Endothelial cell of umbilical vein (primary cell): Measurements from ENCODE around the gene RIPOR3. TPM values are rescaled to one million over a fixed set of nuclear protein-coding genes. Genes with fewer than 3 reads are reported as not detected.

Experiments used
- BruUV-seq: library from RNA; stranded (reverse); fragments of 400-500 nt; replicated peaks from 2 replicates; lab custom pipeline; 2021; lab: Mats Ljungman, UMichigan
- CTCF ChIA-PET: fragments of 300-600, 350-600 bp; sonication (Branson Sonifier 250); formaldehyde crosslinking; loops from one replicate; lab custom pipeline; 2021; ENCODE audit warnings: antibody characterized with exemption, inconsistent platforms; lab: Charles Lee
- POLR2A ChIA-PET: fragments of 300-600, 350-600 bp; sonication (Branson Sonifier 250); formaldehyde crosslinking; loops from one replicate; lab custom pipeline; 2021; ENCODE audit warnings: antibody characterized with exemption, inconsistent platforms; lab: Charles Lee
- DNase-seq: peaks from one replicate; pipeline ENCODE4 v3.0.0-alpha.2; 2011; ENCODE audit warnings: low read depth, low spot score
- FAIRE-seq: peaks from 2 replicates; lab custom pipeline; 2011; peaks lifted over from hg19 to GRCh38; lab: Jason Lieb, UNC
- H2AFZ ChIP-seq: 2 replicates; pipeline ENCODE4 v1.6.0; 2012; ENCODE audit warnings: low read depth, low read length, control low read depth, inconsistent platforms
- H3K27ac ChIP-seq: 2 replicates; pipeline ENCODE4 v1.5.1; 2011; ENCODE audit warnings: low read depth, mild to moderate bottlenecking, control low read depth, low read length, moderate library complexity; ENCODE audit not compliant: insufficient read depth
- H3K27me3 ChIP-seq, 2 experiments: 2 replicates each; pipeline versions ENCODE4 v1.6.0 to v1.6.1; 2011; ENCODE audit warnings: low read length in 2 of 2, mixed read lengths in 1 of 2; ENCODE audit not compliant: control insufficient read depth in 2 of 2, insufficient read depth in 2 of 2
- H3K36me3 ChIP-seq, 2 experiments: 2 replicates in 1 of 2; 3 replicates in 1 of 2; pipeline ENCODE4 v1.5.1; 2011; ENCODE audit warnings: low read length in 2 of 2, mild to moderate bottlenecking in 1 of 2, moderate library complexity in 1 of 2; ENCODE audit not compliant: control insufficient read depth in 2 of 2, insufficient read depth in 2 of 2; ENCODE audit errors: extremely low read depth in 1 of 2
- H3K4me1 ChIP-seq: 3 replicates; pipeline ENCODE4 v1.5.1; 2011; ENCODE audit warnings: mild to moderate bottlenecking, low read length; ENCODE audit not compliant: control insufficient read depth, insufficient read depth; ENCODE audit errors: extremely low read depth
- H3K4me2 ChIP-seq: 2 replicates; pipeline ENCODE4 v1.6.1; 2011; ENCODE audit warnings: low read length, control low read depth, mixed read lengths; ENCODE audit not compliant: insufficient read depth
- H3K4me3 ChIP-seq, 3 experiments: fragments of 200-600 bp in 1 of 3; sonication (generic), shearing (Covaris generic) in 1 of 3; replicated peaks in 1 of 3; 2 replicates each; pipeline ENCODE4 v1.5.1; 2011 to 2016; ENCODE audit warnings: control low read depth in 3 of 3, low read length in 3 of 3, mild to moderate bottlenecking in 2 of 3, inconsistent platforms in 1 of 3, low read depth in 1 of 3, moderate library complexity in 1 of 3; ENCODE audit not compliant: insufficient read depth in 1 of 3
- H3K79me2 ChIP-seq: 2 replicates; pipeline ENCODE4 v1.6.0; 2012; ENCODE audit warnings: low read length, inconsistent platforms; ENCODE audit not compliant: control insufficient read depth, insufficient read depth
- H3K9ac ChIP-seq: replicated peaks from 2 replicates; pipeline ENCODE3; 2011; ENCODE audit warnings: low read length, control low read depth; ENCODE audit not compliant: insufficient read depth; ENCODE audit errors: extremely low read depth
- H3K9me1 ChIP-seq: replicated peaks from 3 replicates; pipeline ENCODE4 v1.6.0; 2011; ENCODE audit warnings: mild to moderate bottlenecking, low read length; ENCODE audit not compliant: control insufficient read depth, insufficient read depth; ENCODE audit errors: extremely low read depth
- H3K9me3 ChIP-seq: replicated peaks from 2 replicates; pipeline ENCODE4 v1.5.1; 2012; ENCODE audit warnings: low read length, inconsistent platforms; ENCODE audit not compliant: control insufficient read depth, insufficient read depth
- H4K20me1 ChIP-seq: replicated peaks from 2 replicates; pipeline ENCODE3; 2011; ENCODE audit warnings: mild to moderate bottlenecking, low read length; ENCODE audit not compliant: control insufficient read depth, insufficient read depth; ENCODE audit errors: extremely low read depth
- EZH2 ChIP-seq: IDR thresholded peaks from 2 replicates; pipeline ENCODE4 v1.6.1; 2012; ENCODE audit warnings: borderline replicate concordance, low read depth, mild to moderate bottlenecking, moderate library complexity, low read length, inconsistent platforms; ENCODE audit not compliant: severe bottlenecking
- FOS ChIP-seq: IDR thresholded peaks from 2 replicates; pipeline ENCODE4 v1.6.1; 2011; ENCODE audit warnings: mild to moderate bottlenecking, low read length, moderate library complexity, borderline replicate concordance; ENCODE audit not compliant: insufficient read depth
- GATA2 ChIP-seq: IDR thresholded peaks from 2 replicates; pipeline ENCODE4 v1.7.0; 2011; ENCODE audit warnings: low read depth, mild to moderate bottlenecking, moderate library complexity, mixed read lengths, low read length; ENCODE audit not compliant: insufficient read length, insufficient read depth
- JUN ChIP-seq: IDR thresholded peaks from 2 replicates; pipeline ENCODE4 v1.6.1; 2011; ENCODE audit warnings: borderline replicate concordance, low read depth; ENCODE audit not compliant: insufficient read length, insufficient read depth
- MYC ChIP-seq: IDR thresholded peaks from one replicate; pipeline ENCODE4 v1.6.1; 2011; ENCODE audit warnings: mild to moderate bottlenecking, low read depth, low read length
- POLR2A ChIP-seq: IDR thresholded peaks from 2 replicates; pipeline ENCODE4 v1.6.1; 2012; ENCODE audit warnings: low read depth, mild to moderate bottlenecking, control low read depth, low read length
- POLR2AphosphoS5 ChIP-seq: IDR thresholded peaks from 2 replicates; pipeline ENCODE4 v1.6.1; 2012; ENCODE audit warnings: low read depth, mild to moderate bottlenecking, control low read depth, low read length, moderate library complexity; ENCODE audit not compliant: insufficient read depth
- dilution Hi-C: fragments of 300-500 bp; cut with MboI; formaldehyde crosslinking; loops from one replicate; pipeline ENCODE4 v1.15.0; 2019; ENCODE audit warnings: low sequenced_read_pairs; ENCODE audit not compliant: extremely low pct_ligation_motif_present
- intact Hi-C: fragments of 100-400 bp; cut with micrococcal nuclease; formaldehyde crosslinking; loops from one replicate; pipeline ENCODE4 v1.10.0; 2022
- polyA plus RNA-seq, 4 experiments: library from polyadenylated mRNA; depleted of rRNA in 3 of 4; stranded (reverse) in 3 of 4; unstranded in 1 of 4; fragments of >200 nt; gene quantifications; 2 replicates each; pipeline versions ENCODE4 v1.2.1 to v1.2.3, GENCODE V29; 2011 to 2012; ENCODE audit warnings: missing spikeins in 1 of 4
- total RNA-seq: library from RNA; stranded (reverse); gene quantifications from 2 replicates; pipeline ENCODE4 v1.2.3, GENCODE V29; 2021
- TF ChIP-seq, protein P1 (sequence below): IDR thresholded peaks from 2 replicates; pipeline ENCODE4 v1.6.1; 2011; ENCODE audit not compliant: insufficient read depth, insufficient read length
- TF ChIP-seq, protein P2 (sequence below), 2 donors: IDR thresholded peaks; 1 replicate in 1 of 2; 2 replicates in 1 of 2; pipeline ENCODE4 v1.5.1; 2011; ENCODE audit warnings: low read length in 2 of 2, mild to moderate bottlenecking in 2 of 2, moderate library complexity in 2 of 2, control low read depth in 1 of 2, inconsistent platforms in 1 of 2, low read depth in 1 of 2; ENCODE audit not compliant: insufficient read depth in 1 of 2; ENCODE audit errors: extremely low read depth in 1 of 2

RIPOR3 gene
- total and polyA plus RNA-seq, 2 donors (not counting 3 experiments of a cell fraction or from before 2014, with no cell fraction given): not detected

DNA sequence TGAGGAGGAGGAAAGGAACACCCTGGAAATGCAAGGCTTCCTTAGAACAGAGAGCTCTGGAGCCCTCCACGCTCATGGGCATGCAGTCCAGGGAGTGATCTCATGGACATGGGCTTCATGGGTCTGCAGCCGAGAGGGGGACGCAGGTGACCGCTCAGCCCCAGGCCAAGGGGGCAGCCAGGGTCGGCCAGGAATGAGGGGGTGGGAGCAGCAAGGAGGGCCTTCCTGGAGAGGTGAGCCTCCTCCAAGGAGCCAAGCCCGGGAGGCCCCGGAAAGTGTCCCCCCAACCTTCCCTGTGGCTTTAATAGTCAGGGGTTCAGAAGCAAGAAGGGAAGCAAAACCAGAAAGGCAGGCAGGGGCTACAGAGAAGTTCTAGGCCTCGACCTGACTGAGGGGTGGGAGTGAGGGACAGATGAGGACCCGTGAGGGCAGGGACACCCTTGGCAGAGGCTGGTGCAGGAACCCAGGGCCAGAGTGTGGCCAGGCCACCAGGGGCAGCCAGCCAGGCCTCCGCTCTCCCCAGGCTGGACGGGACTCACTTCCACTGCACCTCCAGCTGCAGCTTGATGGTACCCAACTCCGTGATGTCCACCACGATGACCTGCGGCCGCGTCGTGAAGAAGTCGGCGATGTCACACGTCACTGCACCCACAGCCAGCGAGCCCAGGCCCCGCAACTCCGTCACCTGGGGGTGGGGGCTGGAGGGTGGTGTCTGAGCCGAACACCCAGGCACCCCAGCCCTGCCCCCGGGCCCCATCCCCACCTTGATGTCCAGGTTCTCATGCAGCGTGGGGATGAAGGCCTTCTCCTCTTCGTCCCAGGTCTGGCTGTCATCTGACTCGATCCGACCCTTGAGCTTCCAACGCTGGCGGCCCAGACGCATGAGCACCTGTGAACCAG lies 83.2 kb downstream of the RIPOR3 start:
- ChIA-PET CTCF (interaction anchor here (0.6 to 1.9 kb wide), 2 partner anchors 141 to 185 kb away, joined by 3 to 5 read pairs; no protein-coding TSS in a partner anchor), POLR2A (no interaction called here)
- Histone ChIP-seq H3K9me3 (no peaks in the 10 kb centered on the region), H3K36me3 (no peaks in the 10 kb centered on the region), H3K4me2 (no peak overlapping the region), H3K27me3 (no peaks in the 10 kb centered on the region), H3K4me3 (no peak overlapping the region), H3K27ac (no peak overlapping the region), H4K20me1 (no peaks in the 10 kb centered on the region), H2AFZ (no peak overlapping the region), H3K79me2 (no peaks in the 10 kb centered on the region), H3K9me1 (no peaks in the 10 kb centered on the region), H3K9ac (no peak overlapping the region), H3K4me1 (no peaks in the 10 kb centered on the region)
- dilution Hi-C loops (no loop called here), intact Hi-C loops (no loop called here)
- no peak for DNase-seq
- no peak for FAIRE-seq
- no TSS peak for BruUV-seq
- TF ChIP-seq, protein P1, sequence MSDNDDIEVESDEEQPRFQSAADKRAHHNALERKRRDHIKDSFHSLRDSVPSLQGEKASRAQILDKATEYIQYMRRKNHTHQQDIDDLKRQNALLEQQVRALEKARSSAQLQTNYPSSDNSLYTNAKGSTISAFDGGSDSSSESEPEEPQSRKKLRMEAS: no peak
- TF ChIP-seq, protein P2, sequence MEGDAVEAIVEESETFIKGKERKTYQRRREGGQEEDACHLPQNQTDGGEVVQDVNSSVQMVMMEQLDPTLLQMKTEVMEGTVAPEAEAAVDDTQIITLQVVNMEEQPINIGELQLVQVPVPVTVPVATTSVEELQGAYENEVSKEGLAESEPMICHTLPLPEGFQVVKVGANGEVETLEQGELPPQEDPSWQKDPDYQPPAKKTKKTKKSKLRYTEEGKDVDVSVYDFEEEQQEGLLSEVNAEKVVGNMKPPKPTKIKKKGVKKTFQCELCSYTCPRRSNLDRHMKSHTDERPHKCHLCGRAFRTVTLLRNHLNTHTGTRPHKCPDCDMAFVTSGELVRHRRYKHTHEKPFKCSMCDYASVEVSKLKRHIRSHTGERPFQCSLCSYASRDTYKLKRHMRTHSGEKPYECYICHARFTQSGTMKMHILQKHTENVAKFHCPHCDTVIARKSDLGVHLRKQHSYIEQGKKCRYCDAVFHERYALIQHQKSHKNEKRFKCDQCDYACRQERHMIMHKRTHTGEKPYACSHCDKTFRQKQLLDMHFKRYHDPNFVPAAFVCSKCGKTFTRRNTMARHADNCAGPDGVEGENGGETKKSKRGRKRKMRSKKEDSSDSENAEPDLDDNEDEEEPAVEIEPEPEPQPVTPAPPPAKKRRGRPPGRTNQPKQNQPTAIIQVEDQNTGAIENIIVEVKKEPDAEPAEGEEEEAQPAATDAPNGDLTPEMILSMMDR (IDR thresholded peaks at IDR 0.05; ENCODE audit: extremely low read depth in 1 of 2, insufficient read depth in 1 of 2, low read depth in 1 of 2, low read length in 2 of 2): no peak
- TF ChIP-seq MYC (no peak), POLR2A (no peak), JUN (no peak), EZH2 (no peak), FOS (no peak), POLR2AphosphoS5 (no peak), GATA2 (no peak)
